Measurements from ENCODE around the gene SH3RF1.

GRCh38 chr4:169098054-169098497 lies 172.7 kb downstream of the SH3RF1 start:
- no peak for TF ChIP-seq EZH2 (IDR thresholded peaks at IDR 0.05; ENCODE audit: borderline replicate concordance, low read length)
- TF ChIP-seq CTCF (conservative IDR thresholded peaks at IDR 0.05 in 1 of 2, IDR thresholded peaks at IDR 0.05 in 1 of 2; ENCODE audit: extremely low read depth in 1 of 2, insufficient read depth in 1 of 2, low read depth in 1 of 2, low read length in 2 of 2) = no peak
